C4-2B (cell line): ENCODE results near the gene SMIM26.

Experiments used
- CTCF ChIP-seq: fragments of 450-650 bp; conservative IDR thresholded peaks from 2 replicates; pipeline ENCODE4 v1.5.1; 2017; ENCODE audit warnings: mild to moderate bottlenecking
- ZFX ChIP-seq: fragments of 450-650 bp; IDR thresholded peaks from 2 replicates; pipeline ENCODE4 v1.6.1; 2017

GRCh38 chr20:18585134-18585533, 17.9 kb downstream of the SMIM26 start:
- no peak for TF ChIP-seq CTCF
- no peak for TF ChIP-seq ZFX
